ENCODE data around the gene C2orf81.
"Not testable (repeated sequence)": the region's sequence is repeated elsewhere in the genome, so short reads cannot be mapped to it uniquely, and the experiment has no call there.

The C2orf81 gene

GRCh38 chr2:74424139-74424992 lies 2.9 kb upstream of the C2orf81 start:
- Histone ChIP-seq H3K9me2 (replicated peaks; ENCODE audit: control insufficient read depth, low read length) (no peaks in the 10 kb centered on the region), H4K20me1 (ENCODE audit: control insufficient read depth, insufficient read depth, low read depth, low read length) (no peaks in the 10 kb centered on the region), H3K4me3 (ENCODE audit: low read length) (no peak overlapping the region), H3K36me3 (ENCODE audit: control insufficient read depth, low read length) (peaks cover 30% of the 10 kb centered on the region), H3K79me2 (ENCODE audit: control insufficient read depth, low read length) (peaks cover 13% of the 10 kb centered on the region), H3F3A (ENCODE audit: control insufficient read depth, insufficient read depth) (peaks cover 4% of the 10 kb centered on the region; the same call in 1 of the 2 replicates), H3K4me1 (ENCODE audit: control insufficient read depth, low read length) (peaks cover 34% of the 10 kb centered on the region), H3K27me3 (ENCODE audit: control insufficient read depth, low read length) (no peaks in the 10 kb centered on the region), H3K9me3 (ENCODE audit: control insufficient read depth, insufficient read depth, low read length) (no peaks in the 10 kb centered on the region), H3K4me2 (ENCODE audit: low read length) (no peak overlapping the region), H3K27ac (ENCODE audit: low read depth, low read length) (no peak overlapping the region)
- TF ChIP-seq EZH2phosphoT487 (IDR thresholded peaks at IDR 0.05; ENCODE audit: borderline replicate concordance, low read length): no peak
- TF ChIP-seq, protein P1, sequence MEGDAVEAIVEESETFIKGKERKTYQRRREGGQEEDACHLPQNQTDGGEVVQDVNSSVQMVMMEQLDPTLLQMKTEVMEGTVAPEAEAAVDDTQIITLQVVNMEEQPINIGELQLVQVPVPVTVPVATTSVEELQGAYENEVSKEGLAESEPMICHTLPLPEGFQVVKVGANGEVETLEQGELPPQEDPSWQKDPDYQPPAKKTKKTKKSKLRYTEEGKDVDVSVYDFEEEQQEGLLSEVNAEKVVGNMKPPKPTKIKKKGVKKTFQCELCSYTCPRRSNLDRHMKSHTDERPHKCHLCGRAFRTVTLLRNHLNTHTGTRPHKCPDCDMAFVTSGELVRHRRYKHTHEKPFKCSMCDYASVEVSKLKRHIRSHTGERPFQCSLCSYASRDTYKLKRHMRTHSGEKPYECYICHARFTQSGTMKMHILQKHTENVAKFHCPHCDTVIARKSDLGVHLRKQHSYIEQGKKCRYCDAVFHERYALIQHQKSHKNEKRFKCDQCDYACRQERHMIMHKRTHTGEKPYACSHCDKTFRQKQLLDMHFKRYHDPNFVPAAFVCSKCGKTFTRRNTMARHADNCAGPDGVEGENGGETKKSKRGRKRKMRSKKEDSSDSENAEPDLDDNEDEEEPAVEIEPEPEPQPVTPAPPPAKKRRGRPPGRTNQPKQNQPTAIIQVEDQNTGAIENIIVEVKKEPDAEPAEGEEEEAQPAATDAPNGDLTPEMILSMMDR (IDR thresholded peaks at IDR 0.05; ENCODE audit: low read depth, low read length, poor library complexity, severe bottlenecking): no peak

DNA sequence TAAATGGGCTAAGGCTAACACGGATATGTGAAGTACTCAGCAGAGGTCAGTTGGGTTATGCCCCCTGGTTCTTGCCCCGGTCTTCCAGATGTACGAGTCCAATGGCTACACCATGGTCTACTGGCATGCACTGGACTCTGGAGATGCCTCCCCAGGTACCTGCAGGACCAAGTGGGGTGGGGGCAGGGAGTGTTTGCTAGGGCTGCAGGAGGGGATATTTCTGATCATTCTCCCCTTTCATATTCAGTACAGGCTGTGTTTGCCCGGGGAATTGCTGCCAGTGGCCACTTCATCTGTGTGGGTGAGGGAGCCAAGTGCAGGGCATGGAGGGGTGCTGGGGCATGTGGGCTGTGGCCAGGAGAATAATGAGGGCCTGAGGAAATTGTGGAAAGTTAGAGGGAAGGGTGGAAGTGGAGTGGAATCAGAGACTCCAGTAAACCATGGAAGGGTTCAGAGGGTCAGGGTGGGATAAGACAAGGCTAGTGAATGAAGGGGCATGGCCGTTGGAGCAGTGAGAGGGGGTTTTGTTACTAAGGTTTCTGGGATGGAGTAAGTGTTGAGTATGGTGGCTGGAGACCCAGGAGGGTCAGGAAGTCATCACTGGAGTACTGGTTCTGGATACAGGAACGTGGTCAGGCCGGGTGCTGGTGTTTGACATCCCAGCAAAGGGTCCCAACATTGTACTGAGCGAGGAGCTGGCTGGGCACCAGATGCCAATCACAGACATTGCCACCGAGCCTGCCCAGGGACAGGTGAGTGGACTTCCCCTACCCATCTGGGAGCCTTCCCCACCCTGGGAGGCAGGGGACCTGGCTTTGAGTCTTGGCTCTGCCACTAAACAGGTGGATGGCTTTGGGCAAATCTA lies 2.0 kb upstream of the C2orf81 start:
- Histone ChIP-seq H3K4me2 (ENCODE audit: low read length) (peak overlapping the region; percentile 100; the same call in 1 of the 2 replicates), H3K9me3 (ENCODE audit: control insufficient read depth, insufficient read depth, low read length) (no peaks in the 10 kb centered on the region), H3K4me1 (ENCODE audit: control insufficient read depth, low read length) (peaks cover 36% of the 10 kb centered on the region), H3F3A (ENCODE audit: control insufficient read depth, insufficient read depth) (peaks cover 4% of the 10 kb centered on the region; the same call in 1 of the 2 replicates), H3K36me3 (ENCODE audit: control insufficient read depth, low read length) (peaks cover 30% of the 10 kb centered on the region), H3K79me2 (ENCODE audit: control insufficient read depth, low read length) (peaks cover 13% of the 10 kb centered on the region), H3K4me3 (ENCODE audit: low read length) (no peak overlapping the region), H3K27ac (ENCODE audit: low read depth, low read length) (no peak overlapping the region), H3K9me2 (replicated peaks; ENCODE audit: control insufficient read depth, low read length) (no peaks in the 10 kb centered on the region), H3K27me3 (ENCODE audit: control insufficient read depth, low read length) (no peaks in the 10 kb centered on the region), H4K20me1 (ENCODE audit: control insufficient read depth, insufficient read depth, low read depth, low read length) (no peaks in the 10 kb centered on the region)
- TF ChIP-seq, protein P1 (IDR thresholded peaks at IDR 0.05; ENCODE audit: low read depth, low read length, poor library complexity, severe bottlenecking): no peak
- TF ChIP-seq EZH2phosphoT487 (IDR thresholded peaks at IDR 0.05; ENCODE audit: borderline replicate concordance, low read length): no peak

DNA sequence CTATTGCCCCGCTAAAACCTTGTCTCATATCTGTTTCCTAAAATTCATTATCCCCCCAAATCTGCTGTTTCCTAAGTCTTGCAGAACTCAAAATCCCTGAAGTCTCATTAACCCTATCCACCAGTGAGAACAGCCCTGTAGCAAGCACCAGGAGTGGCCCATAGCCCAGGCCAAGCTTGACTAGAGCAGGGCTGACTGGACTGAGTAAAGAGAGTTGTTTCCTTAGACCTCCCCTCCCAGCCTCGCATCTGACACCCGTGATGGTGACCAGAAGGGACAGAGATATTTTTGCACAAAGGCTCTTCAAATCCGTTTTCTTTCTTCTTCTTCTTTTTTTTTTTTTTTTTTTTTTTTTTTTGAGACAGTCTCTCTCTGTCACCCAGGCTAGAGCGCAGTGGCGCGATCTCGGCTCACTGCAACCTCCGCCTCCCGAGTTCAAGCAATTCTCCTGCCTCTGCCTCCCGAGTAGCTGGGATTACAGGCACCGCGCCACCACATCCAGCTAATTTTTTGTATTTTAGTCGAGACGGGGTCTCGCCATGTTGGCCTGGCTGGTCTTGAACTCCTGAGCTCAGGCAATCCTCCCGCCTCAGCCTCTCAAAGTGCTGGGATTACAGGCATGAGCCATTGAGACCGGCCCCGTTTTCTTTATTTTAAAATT lies 846 bp downstream of the C2orf81 start:
- Histone ChIP-seq H3K4me1 (ENCODE audit: control insufficient read depth, low read length) (peaks cover 50% of the 10 kb centered on the region), H3K79me2 (ENCODE audit: control insufficient read depth, low read length) (peaks cover 13% of the 10 kb centered on the region), H3K27ac (ENCODE audit: low read depth, low read length) (peak overlapping the region; percentile 63; the same call in 1 of the 2 replicates), H3K4me3 (ENCODE audit: low read length) (peak overlapping the region; percentile 98), H3K36me3 (ENCODE audit: control insufficient read depth, low read length) (peaks cover 23% of the 10 kb centered on the region), H3K4me2 (ENCODE audit: low read length) (peak overlapping the region; percentile 100)
- H3F3A ChIP-seq (ENCODE audit: control insufficient read depth, insufficient read depth); H3K9me3 ChIP-seq (ENCODE audit: control insufficient read depth, insufficient read depth, low read length); H3K27me3 ChIP-seq (ENCODE audit: control insufficient read depth, low read length); H3K9me2 ChIP-seq (replicated peaks; ENCODE audit: control insufficient read depth, low read length); H4K20me1 ChIP-seq (ENCODE audit: control insufficient read depth, insufficient read depth, low read depth, low read length): not testable (repeated sequence)

Data from DOHH2 (cell line).